ENCODE measurements around the gene KREMEN1.

KREMEN1 gene

GRCh38 chr22:29142116-29142515 lies 69.3 kb downstream of the KREMEN1 start:
- Histone ChIP-seq H3K4me1 (ENCODE audit: control insufficient read depth, insufficient read depth, low read length, poor library complexity, severe bottlenecking) (no peaks in the 10 kb centered on the region), H3K27ac (ENCODE audit: insufficient read depth, low read length, poor library complexity, severe bottlenecking) (no peak overlapping the region), H3K9me3 (ENCODE audit: control insufficient read depth, low read length) (no peaks in the 10 kb centered on the region), H3K4me3 (ENCODE audit: insufficient read depth, low read depth, low read length, poor library complexity, severe bottlenecking) (no peak overlapping the region), H3K36me3 (ENCODE audit: control insufficient read depth, insufficient read depth, low read length) (no peaks in the 10 kb centered on the region), H3K27me3 (replicated peaks; ENCODE audit: control insufficient read depth, insufficient read depth, low read length, poor library complexity, severe bottlenecking) (no peaks in the 10 kb centered on the region)
- DNase-seq = no peak

- Histone ChIP-seq H3K9me3 (ENCODE audit: control insufficient read depth, low read length) (no peaks in the 10 kb centered on the region), H3K4me3 (ENCODE audit: insufficient read depth, low read depth, low read length, poor library complexity, severe bottlenecking) (no peak overlapping the region), H3K36me3 (ENCODE audit: control insufficient read depth, insufficient read depth, low read length) (no peaks in the 10 kb centered on the region), H3K27ac (ENCODE audit: insufficient read depth, low read length, poor library complexity, severe bottlenecking) (no peak overlapping the region), H3K27me3 (replicated peaks; ENCODE audit: control insufficient read depth, insufficient read depth, low read length, poor library complexity, severe bottlenecking) (no peaks in the 10 kb centered on the region), H3K4me1 (ENCODE audit: control insufficient read depth, insufficient read depth, low read length, poor library complexity, severe bottlenecking) (no peaks in the 10 kb centered on the region)
- DNase-seq = no peak
Observed at GRCh38 chr22:29143941-29144785, 71.3 kb downstream of the KREMEN1 start.

GRCh38 chr22:29144786-29145160 lies 71.9 kb downstream of the KREMEN1 start:
- Histone ChIP-seq H3K27ac (ENCODE audit: insufficient read depth, low read length, poor library complexity, severe bottlenecking) (no peak overlapping the region), H3K36me3 (ENCODE audit: control insufficient read depth, insufficient read depth, low read length) (no peaks in the 10 kb centered on the region), H3K4me1 (ENCODE audit: control insufficient read depth, insufficient read depth, low read length, poor library complexity, severe bottlenecking) (no peaks in the 10 kb centered on the region), H3K9me3 (ENCODE audit: control insufficient read depth, low read length) (no peaks in the 10 kb centered on the region), H3K27me3 (replicated peaks; ENCODE audit: control insufficient read depth, insufficient read depth, low read length, poor library complexity, severe bottlenecking) (no peaks in the 10 kb centered on the region), H3K4me3 (ENCODE audit: insufficient read depth, low read depth, low read length, poor library complexity, severe bottlenecking) (no peak overlapping the region)
- DNase-seq = no peak

- no peaks in the 10 kb centered on the region for H3K27me3 ChIP-seq (replicated peaks; ENCODE audit: control insufficient read depth, insufficient read depth, low read length, poor library complexity, severe bottlenecking)
- no peak overlapping the region for H3K4me3 ChIP-seq (ENCODE audit: insufficient read depth, low read depth, low read length, poor library complexity, severe bottlenecking)
- H3K4me1 ChIP-seq (ENCODE audit: control insufficient read depth, insufficient read depth, low read length, poor library complexity, severe bottlenecking) = no peaks in the 10 kb centered on the region
- no peaks in the 10 kb centered on the region for H3K36me3 ChIP-seq (ENCODE audit: control insufficient read depth, insufficient read depth, low read length)
- DNase-seq = no peak
- H3K27ac ChIP-seq (ENCODE audit: insufficient read depth, low read length, poor library complexity, severe bottlenecking) = no peak overlapping the region
- H3K9me3 ChIP-seq (ENCODE audit: control insufficient read depth, low read length) = no peaks in the 10 kb centered on the region
Observed at GRCh38 chr22:29145321-29146072, 72.7 kb downstream of the KREMEN1 start.

GRCh38 chr22:29146091-29146560 lies 73.3 kb downstream of the KREMEN1 start:
- no peaks in the 10 kb centered on the region for H3K36me3 ChIP-seq (ENCODE audit: control insufficient read depth, insufficient read depth, low read length)
- H3K4me3 ChIP-seq (ENCODE audit: insufficient read depth, low read depth, low read length, poor library complexity, severe bottlenecking) = no peak overlapping the region
- H3K4me1 ChIP-seq (ENCODE audit: control insufficient read depth, insufficient read depth, low read length, poor library complexity, severe bottlenecking) = no peaks in the 10 kb centered on the region
- H3K9me3 ChIP-seq (ENCODE audit: control insufficient read depth, low read length) = no peaks in the 10 kb centered on the region
- no peak for DNase-seq
- H3K27ac ChIP-seq (ENCODE audit: insufficient read depth, low read length, poor library complexity, severe bottlenecking) = no peak overlapping the region
- H3K27me3 ChIP-seq (replicated peaks; ENCODE audit: control insufficient read depth, insufficient read depth, low read length, poor library complexity, severe bottlenecking) = no peaks in the 10 kb centered on the region

- H3K9me3 ChIP-seq (ENCODE audit: control insufficient read depth, low read length) = no peaks in the 10 kb centered on the region
- no peaks in the 10 kb centered on the region for H3K27me3 ChIP-seq (replicated peaks; ENCODE audit: control insufficient read depth, insufficient read depth, low read length, poor library complexity, severe bottlenecking)
- DNase-seq = no peak
- no peak overlapping the region for H3K27ac ChIP-seq (ENCODE audit: insufficient read depth, low read length, poor library complexity, severe bottlenecking)
- no peaks in the 10 kb centered on the region for H3K4me1 ChIP-seq (ENCODE audit: control insufficient read depth, insufficient read depth, low read length, poor library complexity, severe bottlenecking)
- no peaks in the 10 kb centered on the region for H3K36me3 ChIP-seq (ENCODE audit: control insufficient read depth, insufficient read depth, low read length)
- no peak overlapping the region for H3K4me3 ChIP-seq (ENCODE audit: insufficient read depth, low read depth, low read length, poor library complexity, severe bottlenecking)
Observed at GRCh38 chr22:29146771-29147170, 73.9 kb downstream of the KREMEN1 start.

GRCh38 chr22:29147331-29147899 lies 74.6 kb downstream of the KREMEN1 start:
- DNase-seq = no peak
- Histone ChIP-seq H3K4me3 (ENCODE audit: insufficient read depth, low read depth, low read length, poor library complexity, severe bottlenecking) (no peak overlapping the region), H3K9me3 (ENCODE audit: control insufficient read depth, low read length) (no peaks in the 10 kb centered on the region), H3K36me3 (ENCODE audit: control insufficient read depth, insufficient read depth, low read length) (no peaks in the 10 kb centered on the region), H3K27me3 (replicated peaks; ENCODE audit: control insufficient read depth, insufficient read depth, low read length, poor library complexity, severe bottlenecking) (no peaks in the 10 kb centered on the region), H3K4me1 (ENCODE audit: control insufficient read depth, insufficient read depth, low read length, poor library complexity, severe bottlenecking) (no peaks in the 10 kb centered on the region), H3K27ac (ENCODE audit: insufficient read depth, low read length, poor library complexity, severe bottlenecking) (no peak overlapping the region)

- DNase-seq = no peak
- Histone ChIP-seq H3K4me3 (ENCODE audit: insufficient read depth, low read depth, low read length, poor library complexity, severe bottlenecking) (no peak overlapping the region), H3K36me3 (ENCODE audit: control insufficient read depth, insufficient read depth, low read length) (no peaks in the 10 kb centered on the region), H3K9me3 (ENCODE audit: control insufficient read depth, low read length) (no peaks in the 10 kb centered on the region), H3K27me3 (replicated peaks; ENCODE audit: control insufficient read depth, insufficient read depth, low read length, poor library complexity, severe bottlenecking) (no peaks in the 10 kb centered on the region), H3K27ac (ENCODE audit: insufficient read depth, low read length, poor library complexity, severe bottlenecking) (no peak overlapping the region), H3K4me1 (ENCODE audit: control insufficient read depth, insufficient read depth, low read length, poor library complexity, severe bottlenecking) (no peaks in the 10 kb centered on the region)
Observed at GRCh38 chr22:29148036-29148435, 75.2 kb downstream of the KREMEN1 start.

GRCh38 chr22:29148826-29149225 lies 76.0 kb downstream of the KREMEN1 start:
- Histone ChIP-seq H3K4me1 (ENCODE audit: control insufficient read depth, insufficient read depth, low read length, poor library complexity, severe bottlenecking) (no peaks in the 10 kb centered on the region), H3K9me3 (ENCODE audit: control insufficient read depth, low read length) (no peaks in the 10 kb centered on the region), H3K27ac (ENCODE audit: insufficient read depth, low read length, poor library complexity, severe bottlenecking) (no peak overlapping the region), H3K4me3 (ENCODE audit: insufficient read depth, low read depth, low read length, poor library complexity, severe bottlenecking) (no peak overlapping the region), H3K36me3 (ENCODE audit: control insufficient read depth, insufficient read depth, low read length) (no peaks in the 10 kb centered on the region), H3K27me3 (replicated peaks; ENCODE audit: control insufficient read depth, insufficient read depth, low read length, poor library complexity, severe bottlenecking) (no peaks in the 10 kb centered on the region)
- no peak for DNase-seq

All from effector memory CD4-positive, alpha-beta T cell (primary cell).